ENCODE results near the gene OR2A14.
"Not testable (repeated sequence)": the region's sequence is repeated elsewhere in the genome, so short reads cannot be mapped to it uniquely, and the experiment has no call there.

OR2A14 gene

DNA sequence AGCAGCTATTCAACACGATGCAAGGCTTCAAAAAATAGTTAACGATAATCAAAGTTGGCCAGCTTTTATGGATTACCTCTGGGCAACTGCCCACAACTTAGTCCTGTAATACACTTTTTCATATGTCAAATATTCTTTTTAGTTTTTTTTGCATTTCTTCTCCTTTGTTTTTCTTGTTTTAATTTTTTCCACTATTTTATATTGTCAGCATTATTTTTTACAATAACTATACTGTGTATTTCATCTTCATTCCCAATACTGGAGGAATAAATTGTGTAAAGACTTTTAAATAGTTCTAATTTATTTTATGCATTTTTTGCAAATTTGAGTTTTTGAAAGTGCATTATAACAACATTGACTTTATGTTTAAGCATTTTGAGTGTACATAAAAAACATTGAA, 41.8 kb downstream of the OR2A14 start:
- no peak for DNase-seq

GRCh38 chr7:144171594-144172350, 48.8 kb downstream of the OR2A14 start:
- not testable (repeated sequence) for DNase-seq

GRCh38 chr7:144174613-144175012, 51.6 kb downstream of the OR2A14 start:
- no peak for DNase-seq

- DNase-seq, result peak; percentile 19
Measured at GRCh38 chr7:144178380-144179164, 55.6 kb downstream of the OR2A14 start.

- DNase-seq, result not testable (repeated sequence)
Measured at GRCh38 chr7:144179165-144179479, 56.1 kb downstream of the OR2A14 start.

All from activated T-cell treated with anti-CD3 and anti-CD28 coated beads for 4 hours (primary cell).